Astrocyte (in vitro differentiated cells and primary cell): Measurements from ENCODE around the gene ARSG.
"Not testable (repeated sequence)": the region's sequence is repeated elsewhere in the genome, so short reads cannot be mapped to it uniquely, and the experiment has no call there.

ENCODE experiments used
- CTCF ChIP-seq: IDR thresholded peaks from 2 replicates; pipeline ENCODE4 v1.5.1; 2011; ENCODE audit warnings: low read depth, mild to moderate bottlenecking, inconsistent platforms, low read length, moderate library complexity; ENCODE audit not compliant: insufficient read depth
- EZH2 ChIP-seq: IDR thresholded peaks from 2 replicates; pipeline ENCODE4 v1.6.1; 2012; ENCODE audit warnings: mild to moderate bottlenecking, low read length, inconsistent platforms; ENCODE audit not compliant: insufficient read depth

- TF ChIP-seq CTCF, EZH2: not testable (repeated sequence)
Measured at GRCh38 chr17:68256701-68257100, 34.6 kb upstream of the ARSG start.
